Hippocampal formation (tissue), 2 donors: ENCODE measurements around the gene RGPD4.

Experiments used
- DNase-seq, 2 donors: peaks; one replicate each; lab custom pipeline; 2025; lab: John Stamatoyannopoulos, UW

RGPD4 gene

GRCh38 chr2:107931412-107931811 is 104.7 kb downstream of the RGPD4 start:
- DNase-seq = no peak

GRCh38 chr2:107932488-107932887 is 105.8 kb downstream of the RGPD4 start:
- no peak for DNase-seq

GRCh38 chr2:107932979-107933378 is 106.3 kb downstream of the RGPD4 start:
- peak in 1 of 2 donors; percentile 28 for DNase-seq

GRCh38 chr2:107936433-107937359 is 110.0 kb downstream of the RGPD4 start:
- DNase-seq = no peak
